Activated T-cell treated with anti-CD3 and anti-CD28 coated beads for 1 hour (primary cell): ENCODE data around the gene SLC25A26.
"Not testable (repeated sequence)": the region's sequence is repeated elsewhere in the genome, so short reads cannot be mapped to it uniquely, and the experiment has no call there.

Source experiments
- DNase-seq: peaks from one replicate; pipeline ENCODE4 v3.0.0-alpha.2; 2020; ENCODE audit warnings: low read depth

The SLC25A26 gene

GRCh38 chr3:66270288-66270687 is 49.5 kb downstream of the SLC25A26 start:
- DNase-seq, result no peak

GRCh38 chr3:66270701-66271100 is 49.9 kb downstream of the SLC25A26 start:
- no peak for DNase-seq

GRCh38 chr3:66271231-66271630 is 50.4 kb downstream of the SLC25A26 start:
- no peak for DNase-seq

GRCh38 chr3:66272016-66272415 is 51.2 kb downstream of the SLC25A26 start:
- no peak for DNase-seq

- DNase-seq, result not testable (repeated sequence)
Observed at GRCh38 chr3:66274837-66275236, 54.0 kb downstream of the SLC25A26 start.

GRCh38 chr3:66276705-66277274 is 56.0 kb downstream of the SLC25A26 start:
- peak; percentile 48 for DNase-seq

GRCh38 chr3:66279168-66279567 is 58.4 kb downstream of the SLC25A26 start:
- DNase-seq, result no peak

- DNase-seq, result no peak
Observed at GRCh38 chr3:66280304-66280703, 59.5 kb downstream of the SLC25A26 start.

- not testable (repeated sequence) for DNase-seq
Observed at GRCh38 chr3:66291922-66292321, 71.1 kb downstream of the SLC25A26 start.

GRCh38 chr3:66297260-66297873 is 76.6 kb downstream of the SLC25A26 start:
- DNase-seq, result no peak

- DNase-seq, result no peak
Observed at GRCh38 chr3:66297900-66298299, 77.1 kb downstream of the SLC25A26 start.

GRCh38 chr3:66298591-66298990 is 77.8 kb downstream of the SLC25A26 start:
- DNase-seq, result no peak

- DNase-seq, result not testable (repeated sequence)
Observed at GRCh38 chr3:66299085-66299484, 78.3 kb downstream of the SLC25A26 start.

GRCh38 chr3:66299891-66300290 is 79.1 kb downstream of the SLC25A26 start:
- no peak for DNase-seq

GRCh38 chr3:66302288-66302687 is 81.5 kb downstream of the SLC25A26 start:
- no peak for DNase-seq

- no peak for DNase-seq
Observed at GRCh38 chr3:66303491-66303901, 82.7 kb downstream of the SLC25A26 start.

GRCh38 chr3:66304293-66304692 is 83.5 kb downstream of the SLC25A26 start:
- DNase-seq, result no peak

GRCh38 chr3:66306086-66306485 is 85.3 kb downstream of the SLC25A26 start:
- DNase-seq, result not testable (repeated sequence)

GRCh38 chr3:66306991-66307390 is 86.2 kb downstream of the SLC25A26 start:
- not testable (repeated sequence) for DNase-seq

- DNase-seq, result no peak
Observed at GRCh38 chr3:66312039-66312438, 91.2 kb downstream of the SLC25A26 start.

- no peak for DNase-seq
Observed at GRCh38 chr3:66314455-66314854, 93.7 kb downstream of the SLC25A26 start.

GRCh38 chr3:66317750-66318376 is 97.1 kb downstream of the SLC25A26 start:
- DNase-seq, result no peak

- DNase-seq, result no peak
Observed at GRCh38 chr3:66320390-66320789, 99.6 kb downstream of the SLC25A26 start.

GRCh38 chr3:66322436-66322835 is 101.6 kb downstream of the SLC25A26 start:
- no peak for DNase-seq
